Body of pancreas (tissue), 4 donors: ENCODE data around the gene HS6ST2. TPM values are rescaled to one million over a fixed set of nuclear protein-coding genes. Genes with fewer than 3 reads are reported as not detected.

Experiments used
- ATAC-seq: fragments of 150-250 bp; one replicate; pipeline ENCODE4 v1.9.1; 2016
- DNase-seq, 4 donors: peaks; one replicate each; pipeline ENCODE4 v3.0.0-alpha.2; 2019
- H3K27ac ChIP-seq, 4 donors: fragments of 200-600 bp; sonication (generic); 1 replicate in 3 of 4; 2 replicates in 1 of 4; pipeline versions ENCODE4 v1.5.1 to v1.6.1; 2016 to 2019; ENCODE audit warnings: mild to moderate bottlenecking in 1 of 4, mixed read lengths in 1 of 4, moderate library complexity in 1 of 4
- H3K27me3 ChIP-seq, 2 donors: fragments of 200-600 bp; sonication (generic); one replicate each; pipeline ENCODE4 v1.6.0; 2016; ENCODE audit warnings: mild to moderate bottlenecking in 1 of 2
- H3K36me3 ChIP-seq, 2 donors: fragments of 200-600 bp; sonication (generic); replicated peaks in 1 of 2; 2 replicates each; pipeline ENCODE4 v1.5.1; 2016; ENCODE audit warnings: low read depth in 2 of 2; ENCODE audit not compliant: insufficient read depth in 1 of 2
- H3K4me1 ChIP-seq: fragments of 200-600 bp; sonication (generic); one replicate; pipeline ENCODE4 v1.6.0; 2016
- H3K4me3 ChIP-seq, 2 donors: fragments of 200-600 bp; sonication (generic); 1 replicate in 1 of 2; 2 replicates in 1 of 2; pipeline ENCODE4 v1.5.1; 2016 to 2019
- H3K9me3 ChIP-seq, 3 donors: fragments of 200-600 bp; sonication (generic); 1 replicate in 2 of 3; 2 replicates in 1 of 3; pipeline ENCODE4 v1.5.1; 2016
- CTCF ChIP-seq, 7 experiments: fragments of 450-650 bp in 4 of 7; fragments of 200-600 bp in 3 of 7; sonication (generic) in 3 of 7; IDR thresholded peaks; one replicate each; pipeline ENCODE4 v1.5.1; 2016 to 2019; ENCODE audit warnings: antibody characterized with exemption in 7 of 7
- POLR2A ChIP-seq, 3 donors: fragments of 450-650 bp; IDR thresholded peaks; one replicate each; pipeline ENCODE4 v1.6.1; 2016; ENCODE audit warnings: antibody characterized with exemption in 3 of 3, mild to moderate bottlenecking in 2 of 3
- WGBS, 2 donors: methylation state at CpG; one replicate each; pipeline ENCODE4 v1.1.5; 2017; 5-methylcytosine and 5-hydroxymethylcytosine counted together
- intact Hi-C: fragments of 100-400 bp; cut with DNase I; formaldehyde crosslinking; loops from one replicate; pipeline ENCODE4 v1.15.1; 2023
- total RNA-seq, 2 donors: library from RNA; depleted of rRNA; stranded (reverse); fragments of >200 nt; gene quantifications; one replicate each; pipeline ENCODE4 v1.1.0, GENCODE V29; 2016

Gene HS6ST2
- total RNA-seq, 2 donors from 2014 or later = 2.6 to 5.3 TPM

GRCh38 chrX:132766452-132766851 is 192.0 kb downstream of the HS6ST2 start:
- no peaks in the 10 kb centered on the region for H3K9me3 ChIP-seq
- H3K27me3 ChIP-seq = no peaks in the 10 kb centered on the region
- TF ChIP-seq POLR2A (IDR thresholded peaks at IDR 0.05) (no peak), CTCF (IDR thresholded peaks at IDR 0.05) (no peak)
- no peak overlapping the region for H3K4me3 ChIP-seq
- no peak overlapping the region for H3K27ac ChIP-seq
- intact Hi-C loops = no loop called here
- no peaks in the 10 kb centered on the region for H3K4me1 ChIP-seq
- no peaks in the 10 kb centered on the region for H3K36me3 ChIP-seq
- WGBS, 2 donors = 80% methylated on average over 1 of the region's 1 CpG; no CpG with 5 or more reads in 1 of the 2 donors
- ATAC-seq (no peak), DNase-seq (no peak)

DNA sequence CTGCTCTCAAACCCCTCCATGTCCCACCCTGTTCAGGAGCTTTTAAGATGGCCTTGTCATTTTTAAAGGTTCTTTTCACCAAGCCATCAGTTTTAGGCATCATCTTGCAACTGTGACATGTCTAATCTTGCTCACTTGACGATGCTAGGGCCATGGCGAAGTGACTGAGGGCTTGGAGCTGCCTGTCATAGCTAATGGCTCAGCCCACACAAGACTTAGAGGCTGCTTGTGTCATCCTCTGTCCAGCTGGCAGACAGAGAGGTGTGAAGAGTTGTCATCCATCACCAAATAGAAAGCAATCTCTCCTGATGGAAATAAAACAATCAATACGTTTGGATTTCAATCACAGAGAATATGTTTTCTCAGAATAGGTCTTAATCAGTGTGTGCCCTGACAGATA is 194.9 kb downstream of the HS6ST2 start:
- Histone ChIP-seq H3K27me3 (no peaks in the 10 kb centered on the region), H3K4me3 (no peak overlapping the region), H3K9me3 (no peaks in the 10 kb centered on the region), H3K4me1 (no peaks in the 10 kb centered on the region), H3K27ac (no peak overlapping the region), H3K36me3 (no peaks in the 10 kb centered on the region)
- intact Hi-C loops = no loop called here
- DNase-seq (no peak), ATAC-seq (no peak)
- 73 to 78% methylated on average over 3 of the region's 3 CpGs for whole genome bisulfite sequencing, 2 donors
- no peak for TF ChIP-seq CTCF (IDR thresholded peaks at IDR 0.05)
- no peak for TF ChIP-seq POLR2A (IDR thresholded peaks at IDR 0.05)

DNA sequence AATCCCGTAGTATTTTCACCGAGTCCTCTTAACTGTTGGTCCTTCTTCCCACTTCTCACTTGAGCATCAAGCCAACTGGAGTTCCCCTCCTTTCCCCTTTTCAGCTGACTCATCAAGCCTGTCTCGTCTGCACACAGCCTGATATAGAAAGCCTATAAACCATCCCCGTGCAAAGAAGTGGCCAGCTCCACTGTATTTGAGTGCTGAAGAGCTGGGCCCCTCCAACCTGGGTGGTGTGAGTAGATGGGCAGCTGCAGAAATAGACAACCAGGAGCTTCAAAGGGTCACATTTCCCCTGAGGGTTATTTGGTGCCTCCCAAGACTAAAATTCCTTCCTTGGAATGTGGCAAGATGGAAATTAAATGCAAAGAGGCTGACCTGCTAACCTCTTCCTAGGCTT is 199.7 kb downstream of the HS6ST2 start:
- Histone ChIP-seq H3K4me1 (no peaks in the 10 kb centered on the region), H3K9me3 (no peaks in the 10 kb centered on the region), H3K27ac (no peak overlapping the region), H3K27me3 (no peaks in the 10 kb centered on the region), H3K4me3 (no peak overlapping the region), H3K36me3 (no peaks in the 10 kb centered on the region)
- ATAC-seq (no peak), DNase-seq (no peak)
- TF ChIP-seq POLR2A (IDR thresholded peaks at IDR 0.05) (no peak), CTCF (IDR thresholded peaks at IDR 0.05) (no peak)
- 74 to 82% methylated on average over 4 of the region's 4 CpGs for WGBS, 2 donors
- intact Hi-C loops = no loop called here

DNA sequence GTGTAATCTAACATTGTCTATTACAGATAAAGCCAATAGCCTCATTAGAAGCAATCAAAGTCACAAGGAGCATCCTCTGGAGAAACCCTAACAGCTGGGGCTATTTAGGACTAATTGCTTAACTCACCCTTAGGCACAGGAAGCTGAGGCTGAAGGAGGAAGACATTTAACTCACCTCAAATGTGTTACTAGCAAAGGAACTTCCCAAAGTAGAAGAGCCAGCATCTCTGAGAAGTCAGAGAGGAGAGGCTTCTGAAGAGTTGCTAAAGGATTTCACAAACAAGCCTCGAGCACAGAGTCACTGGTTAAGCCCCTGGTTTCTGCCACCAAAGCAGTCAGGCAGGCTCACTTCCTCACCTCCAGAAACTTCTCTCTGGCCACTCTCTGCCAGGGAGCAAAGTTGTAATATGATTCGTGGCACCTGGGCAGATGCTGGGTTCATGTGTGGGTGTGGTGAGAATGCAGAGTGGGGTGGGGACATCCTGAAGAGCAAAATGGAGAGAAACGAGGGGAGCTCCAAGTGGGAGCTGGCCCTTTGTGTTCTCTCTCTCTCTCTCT is 201.3 kb downstream of the HS6ST2 start:
- no peak for DNase-seq
- Histone ChIP-seq H3K4me3 (no peak overlapping the region), H3K4me1 (no peaks in the 10 kb centered on the region), H3K9me3 (no peaks in the 10 kb centered on the region), H3K36me3 (no peaks in the 10 kb centered on the region), H3K27me3 (no peaks in the 10 kb centered on the region), H3K27ac (no peak overlapping the region)
- TF ChIP-seq CTCF (IDR thresholded peaks at IDR 0.05) = no peak
- TF ChIP-seq POLR2A (IDR thresholded peaks at IDR 0.05) = no peak
- intact Hi-C loops = no loop called here
- WGBS, 2 donors = 81 to 89% methylated on average over 3 of the region's 3 CpGs
- no peak for ATAC-seq

DNA sequence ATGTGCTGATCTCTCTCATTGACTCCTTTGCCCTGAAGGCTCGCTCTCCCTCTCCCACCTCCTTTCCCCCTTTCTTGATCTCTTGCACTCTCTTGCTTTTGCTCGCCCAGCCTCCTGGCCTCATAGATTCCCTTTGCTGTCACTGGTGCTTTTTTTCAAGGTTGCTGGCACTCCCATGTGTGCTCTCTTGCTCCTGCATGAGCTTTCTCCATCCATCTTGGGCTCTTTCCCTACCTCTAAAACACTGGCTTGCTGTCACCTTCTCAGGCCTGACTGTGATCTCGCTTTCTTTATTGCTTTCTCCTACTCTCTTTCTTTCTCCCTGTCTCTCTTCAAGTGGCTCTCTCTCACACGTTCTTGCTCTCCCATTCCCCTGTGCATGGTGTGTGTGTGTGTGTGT is 202.0 kb downstream of the HS6ST2 start:
- intact Hi-C loops = no loop called here
- no peak overlapping the region for H3K4me3 ChIP-seq
- WGBS, 2 donors = 76 to 86% methylated on average over 4 of the region's 4 CpGs
- H3K27ac ChIP-seq = no peak overlapping the region
- H3K27me3 ChIP-seq = no peaks in the 10 kb centered on the region
- no peaks in the 10 kb centered on the region for H3K36me3 ChIP-seq
- ATAC-seq (no peak), DNase-seq (no peak)
- TF ChIP-seq CTCF (IDR thresholded peaks at IDR 0.05) (no peak), POLR2A (IDR thresholded peaks at IDR 0.05) (no peak)
- no peaks in the 10 kb centered on the region for H3K9me3 ChIP-seq
- no peaks in the 10 kb centered on the region for H3K4me1 ChIP-seq
